ENCODE data around the gene CADM2.

Gene CADM2

DNA sequence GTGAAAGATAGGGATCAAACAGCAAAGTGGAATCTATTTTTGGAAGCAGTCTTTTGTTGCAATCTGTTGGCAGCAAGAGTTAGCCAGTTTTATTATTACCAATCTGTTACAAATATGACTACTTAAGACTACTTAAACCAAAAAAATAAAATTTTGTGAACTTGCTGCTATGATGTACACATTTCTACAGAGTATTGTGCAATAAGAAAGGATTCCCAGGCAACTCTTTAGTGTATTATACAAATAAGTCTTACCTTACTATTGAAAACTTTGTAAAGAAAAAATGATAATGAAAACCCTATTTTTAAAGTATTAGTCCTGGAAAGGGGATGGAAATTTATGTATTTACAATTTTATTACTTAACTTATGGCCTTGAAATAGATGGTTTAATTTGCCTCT, 44.7 kb downstream of the CADM2 start:
- H2AFZ ChIP-seq (ENCODE audit: low read depth, low read length): no peak overlapping the region
- H2BK12ac ChIP-seq (ENCODE audit: low read length in 2 of 2): no peak overlapping the region
- H3K79me1 ChIP-seq (replicated peaks; ENCODE audit: low read length, poor library complexity, severe bottlenecking): no peaks in the 10 kb centered on the region
- no peak overlapping the region for H2AK5ac ChIP-seq (ENCODE audit: low read length, severe bottlenecking)
- H2BK120ac ChIP-seq (ENCODE audit: low read depth, low read length): no peak overlapping the region
- H3K9ac ChIP-seq (ENCODE audit: low read length): no peak overlapping the region
- no peak overlapping the region for H4K8ac ChIP-seq (ENCODE audit: low read length)
- H3K27me3 ChIP-seq (ENCODE audit: control insufficient read depth in 1 of 2, insufficient read depth in 1 of 2, low read length in 2 of 2): no peaks in the 10 kb centered on the region
- no peak overlapping the region for H3K23ac ChIP-seq (ENCODE audit: low read length in 2 of 2)
- H3K4ac ChIP-seq (ENCODE audit: low read depth in 1 of 2, low read length in 2 of 2): no peak overlapping the region
- no peak overlapping the region for H3K4me3 ChIP-seq (ENCODE audit: insufficient read depth in 1 of 2, low read depth in 1 of 2, low read length in 2 of 2)
- H3K36me3 ChIP-seq (ENCODE audit: control insufficient read depth in 1 of 2, insufficient read depth in 2 of 2, low read depth in 1 of 2, low read length in 2 of 2): no peaks in the 10 kb centered on the region
- no peak for DNase-seq
- H3K27ac ChIP-seq (ENCODE audit: low read length, poor library complexity, severe bottlenecking): no peak overlapping the region
- no peaks in the 10 kb centered on the region for H3K9me3 ChIP-seq (ENCODE audit: control insufficient read depth, low read length)
- H3K18ac ChIP-seq (ENCODE audit: low read depth in 1 of 2, low read length in 2 of 2): no peak overlapping the region
- H3K4me2 ChIP-seq (ENCODE audit: low read length, poor library complexity, severe bottlenecking): no peak overlapping the region
- no peaks in the 10 kb centered on the region for H3K4me1 ChIP-seq (ENCODE audit: control insufficient read depth, insufficient read depth, low read depth, low read length)
- no peak overlapping the region for H2BK15ac ChIP-seq (ENCODE audit: low read depth, poor library complexity, severe bottlenecking)
- H2BK5ac ChIP-seq (ENCODE audit: low read depth, low read length, poor library complexity, severe bottlenecking): no peak overlapping the region
- no peak overlapping the region for H4K91ac ChIP-seq (ENCODE audit: low read length)
- H3K14ac ChIP-seq (ENCODE audit: low read length in 2 of 2): no peak overlapping the region

DNA sequence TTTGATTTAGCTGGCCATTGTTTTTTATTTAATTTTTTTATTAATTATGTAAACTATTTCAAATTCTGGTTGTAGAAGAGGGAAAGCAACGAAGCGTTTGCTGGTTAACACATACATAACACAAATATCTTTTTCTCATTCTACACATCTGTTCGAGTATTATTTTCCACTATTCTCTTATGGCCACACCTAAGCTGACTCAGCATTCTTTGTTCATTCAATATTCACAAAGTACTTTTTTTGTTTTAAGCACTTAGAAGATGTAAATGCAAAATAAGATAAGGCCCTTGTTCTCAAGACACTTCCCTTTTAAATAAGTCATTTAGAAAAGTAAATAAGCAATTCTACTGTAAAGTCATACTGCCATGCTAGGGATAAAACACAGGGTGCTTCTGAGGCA, 45.4 kb downstream of the CADM2 start:
- Histone ChIP-seq H3K4me3 (ENCODE audit: insufficient read depth in 1 of 2, low read depth in 1 of 2, low read length in 2 of 2) (no peak overlapping the region), H3K27ac (ENCODE audit: low read length, poor library complexity, severe bottlenecking) (no peak overlapping the region), H2BK120ac (ENCODE audit: low read depth, low read length) (no peak overlapping the region), H3K18ac (ENCODE audit: low read depth in 1 of 2, low read length in 2 of 2) (no peak overlapping the region), H3K79me1 (replicated peaks; ENCODE audit: low read length, poor library complexity, severe bottlenecking) (no peaks in the 10 kb centered on the region), H3K36me3 (ENCODE audit: control insufficient read depth in 1 of 2, insufficient read depth in 2 of 2, low read depth in 1 of 2, low read length in 2 of 2) (no peaks in the 10 kb centered on the region), H3K4ac (ENCODE audit: low read depth in 1 of 2, low read length in 2 of 2) (no peak overlapping the region), H4K8ac (ENCODE audit: low read length) (no peak overlapping the region), H2BK15ac (ENCODE audit: low read depth, poor library complexity, severe bottlenecking) (no peak overlapping the region), H3K9me3 (ENCODE audit: control insufficient read depth, low read length) (no peaks in the 10 kb centered on the region), H4K91ac (ENCODE audit: low read length) (no peak overlapping the region), H3K4me2 (ENCODE audit: low read length, poor library complexity, severe bottlenecking) (no peak overlapping the region), H2BK5ac (ENCODE audit: low read depth, low read length, poor library complexity, severe bottlenecking) (no peak overlapping the region), H2AK5ac (ENCODE audit: low read length, severe bottlenecking) (no peak overlapping the region), H3K27me3 (ENCODE audit: control insufficient read depth in 1 of 2, insufficient read depth in 1 of 2, low read length in 2 of 2) (no peaks in the 10 kb centered on the region), H3K14ac (ENCODE audit: low read length in 2 of 2) (no peak overlapping the region), H3K4me1 (ENCODE audit: control insufficient read depth, insufficient read depth, low read depth, low read length) (no peaks in the 10 kb centered on the region), H2AFZ (ENCODE audit: low read depth, low read length) (no peak overlapping the region), H3K23ac (ENCODE audit: low read length in 2 of 2) (no peak overlapping the region), H3K9ac (ENCODE audit: low read length) (no peak overlapping the region), H2BK12ac (ENCODE audit: low read length in 2 of 2) (no peak overlapping the region)
- DNase-seq: no peak
- WGBS: 75% methylated on average over 2 of the region's 3 CpGs

GRCh38 chr3:85005946-85006345, 47.2 kb downstream of the CADM2 start:
- H3K9ac ChIP-seq (ENCODE audit: low read length): no peak overlapping the region
- H2BK120ac ChIP-seq (ENCODE audit: low read depth, low read length): no peak overlapping the region
- no peak overlapping the region for H2BK12ac ChIP-seq (ENCODE audit: low read length in 2 of 2)
- H2BK5ac ChIP-seq (ENCODE audit: low read depth, low read length, poor library complexity, severe bottlenecking): no peak overlapping the region
- no peaks in the 10 kb centered on the region for H3K9me3 ChIP-seq (ENCODE audit: control insufficient read depth, low read length)
- no peak overlapping the region for H4K91ac ChIP-seq (ENCODE audit: low read length)
- no peak overlapping the region for H3K23ac ChIP-seq (ENCODE audit: low read length in 2 of 2)
- H3K4ac ChIP-seq (ENCODE audit: low read depth in 1 of 2, low read length in 2 of 2): no peak overlapping the region
- no peaks in the 10 kb centered on the region for H3K4me1 ChIP-seq (ENCODE audit: control insufficient read depth, insufficient read depth, low read depth, low read length)
- H2AK5ac ChIP-seq (ENCODE audit: low read length, severe bottlenecking): no peak overlapping the region
- H3K27ac ChIP-seq (ENCODE audit: low read length, poor library complexity, severe bottlenecking): no peak overlapping the region
- H3K4me2 ChIP-seq (ENCODE audit: low read length, poor library complexity, severe bottlenecking): no peak overlapping the region
- no peak for DNase-seq
- H3K36me3 ChIP-seq (ENCODE audit: control insufficient read depth in 1 of 2, insufficient read depth in 2 of 2, low read depth in 1 of 2, low read length in 2 of 2): no peaks in the 10 kb centered on the region
- H3K18ac ChIP-seq (ENCODE audit: low read depth in 1 of 2, low read length in 2 of 2): no peak overlapping the region
- no peak overlapping the region for H3K14ac ChIP-seq (ENCODE audit: low read length in 2 of 2)
- no peaks in the 10 kb centered on the region for H3K79me1 ChIP-seq (replicated peaks; ENCODE audit: low read length, poor library complexity, severe bottlenecking)
- H2AFZ ChIP-seq (ENCODE audit: low read depth, low read length): no peak overlapping the region
- H3K27me3 ChIP-seq (ENCODE audit: control insufficient read depth in 1 of 2, insufficient read depth in 1 of 2, low read length in 2 of 2): no peaks in the 10 kb centered on the region
- 100% methylated on average over 1 of the region's 1 CpG for WGBS
- H3K4me3 ChIP-seq (ENCODE audit: insufficient read depth in 1 of 2, low read depth in 1 of 2, low read length in 2 of 2): no peak overlapping the region
- no peak overlapping the region for H2BK15ac ChIP-seq (ENCODE audit: low read depth, poor library complexity, severe bottlenecking)
- H4K8ac ChIP-seq (ENCODE audit: low read length): no peak overlapping the region

- no peak overlapping the region for H3K27ac ChIP-seq (ENCODE audit: low read length, poor library complexity, severe bottlenecking)
- WGBS: 47% methylated on average over 4 of the region's 7 CpGs
- H4K8ac ChIP-seq (ENCODE audit: low read length): no peak overlapping the region
- no peak overlapping the region for H2AK5ac ChIP-seq (ENCODE audit: low read length, severe bottlenecking)
- H3K79me1 ChIP-seq (replicated peaks; ENCODE audit: low read length, poor library complexity, severe bottlenecking): no peaks in the 10 kb centered on the region
- no peak for DNase-seq
- H3K36me3 ChIP-seq (ENCODE audit: control insufficient read depth in 1 of 2, insufficient read depth in 2 of 2, low read depth in 1 of 2, low read length in 2 of 2): no peaks in the 10 kb centered on the region
- H3K4me1 ChIP-seq (ENCODE audit: control insufficient read depth, insufficient read depth, low read depth, low read length): no peaks in the 10 kb centered on the region
- H2BK120ac ChIP-seq (ENCODE audit: low read depth, low read length): no peak overlapping the region
- H3K9me3 ChIP-seq (ENCODE audit: control insufficient read depth, low read length): no peaks in the 10 kb centered on the region
- H3K23ac ChIP-seq (ENCODE audit: low read length in 2 of 2): no peak overlapping the region
- H3K18ac ChIP-seq (ENCODE audit: low read depth in 1 of 2, low read length in 2 of 2): no peak overlapping the region
- no peaks in the 10 kb centered on the region for H3K27me3 ChIP-seq (ENCODE audit: control insufficient read depth in 1 of 2, insufficient read depth in 1 of 2, low read length in 2 of 2)
- H2AFZ ChIP-seq (ENCODE audit: low read depth, low read length): no peak overlapping the region
- no peak overlapping the region for H3K9ac ChIP-seq (ENCODE audit: low read length)
- no peak overlapping the region for H3K4me3 ChIP-seq (ENCODE audit: insufficient read depth in 1 of 2, low read depth in 1 of 2, low read length in 2 of 2)
- H2BK12ac ChIP-seq (ENCODE audit: low read length in 2 of 2): no peak overlapping the region
- H2BK5ac ChIP-seq (ENCODE audit: low read depth, low read length, poor library complexity, severe bottlenecking): no peak overlapping the region
- H4K91ac ChIP-seq (ENCODE audit: low read length): no peak overlapping the region
- no peak overlapping the region for H2BK15ac ChIP-seq (ENCODE audit: low read depth, poor library complexity, severe bottlenecking)
- H3K14ac ChIP-seq (ENCODE audit: low read length in 2 of 2): no peak overlapping the region
- H3K4ac ChIP-seq (ENCODE audit: low read depth in 1 of 2, low read length in 2 of 2): no peak overlapping the region
- no peak overlapping the region for H3K4me2 ChIP-seq (ENCODE audit: low read length, poor library complexity, severe bottlenecking)
Observed at GRCh38 chr3:85007195-85008094, 48.7 kb downstream of the CADM2 start.

All from mesenchymal stem cell (in vitro differentiated cells and primary cell).